Lower lobe of right lung (tissue), 2 donors: ENCODE measurements around the gene DPYSL4. TPM values are rescaled to one million over a fixed set of nuclear protein-coding genes. Genes with fewer than 3 reads are reported as not detected.

Experiments
- ATAC-seq, 2 donors: fragments of 200-7000 bp; cut with Tn5 transposase; one replicate each; pipeline ENCODE4 v1.9.1; 2020 to 2022; ENCODE audit warnings: mild to moderate bottlenecking in 2 of 2, moderate library complexity in 2 of 2
- DNase-seq: peaks from one replicate; pipeline ENCODE4 v3.0.0-alpha.2; 2020
- H3K27ac ChIP-seq: fragments of 200-600 bp; one replicate; pipeline ENCODE4 v1.8.0; 2022
- H3K27me3 ChIP-seq: fragments of 200-600 bp; one replicate; pipeline ENCODE4 v1.8.0; 2022; ENCODE audit warnings: low read depth
- H3K36me3 ChIP-seq: fragments of 200-600 bp; one replicate; pipeline ENCODE4 v1.8.0; 2022; ENCODE audit warnings: mild to moderate bottlenecking
- H3K4me1 ChIP-seq: fragments of 200-600 bp; one replicate; pipeline ENCODE4 v1.8.0; 2022
- H3K4me3 ChIP-seq: fragments of 200-600 bp; one replicate; pipeline ENCODE4 v1.8.0; 2022; ENCODE audit warnings: mild to moderate bottlenecking
- H3K9me3 ChIP-seq: fragments of 200-600 bp; one replicate; pipeline ENCODE4 v1.8.0; 2022
- intact Hi-C: fragments of 100-400 bp; cut with DNase I; formaldehyde crosslinking; loops from one replicate; pipeline ENCODE4 v1.11.0; 2022
- total RNA-seq: library from RNA; stranded (reverse); fragmentation: NEBNext Ultra II Directional; extraction: Animal tissue kit (Norgen Biotek cat#: 25700); gene quantifications from one replicate; pipeline ENCODE4 v1.2.1, GENCODE V29; 2021
- TF ChIP-seq, protein P1 (sequence below): fragments of 200-600 bp; IDR thresholded peaks from one replicate; pipeline ENCODE4 v1.8.0; 2022; ENCODE audit warnings: antibody characterized with exemption, mild to moderate bottlenecking
- donor health status: DM: no; HTN: yes; CAD: no; lungs with severe emphysema.

Gene DPYSL4
- total RNA-seq, 1 donor from 2014 or later, result 2.1 TPM

DNA sequence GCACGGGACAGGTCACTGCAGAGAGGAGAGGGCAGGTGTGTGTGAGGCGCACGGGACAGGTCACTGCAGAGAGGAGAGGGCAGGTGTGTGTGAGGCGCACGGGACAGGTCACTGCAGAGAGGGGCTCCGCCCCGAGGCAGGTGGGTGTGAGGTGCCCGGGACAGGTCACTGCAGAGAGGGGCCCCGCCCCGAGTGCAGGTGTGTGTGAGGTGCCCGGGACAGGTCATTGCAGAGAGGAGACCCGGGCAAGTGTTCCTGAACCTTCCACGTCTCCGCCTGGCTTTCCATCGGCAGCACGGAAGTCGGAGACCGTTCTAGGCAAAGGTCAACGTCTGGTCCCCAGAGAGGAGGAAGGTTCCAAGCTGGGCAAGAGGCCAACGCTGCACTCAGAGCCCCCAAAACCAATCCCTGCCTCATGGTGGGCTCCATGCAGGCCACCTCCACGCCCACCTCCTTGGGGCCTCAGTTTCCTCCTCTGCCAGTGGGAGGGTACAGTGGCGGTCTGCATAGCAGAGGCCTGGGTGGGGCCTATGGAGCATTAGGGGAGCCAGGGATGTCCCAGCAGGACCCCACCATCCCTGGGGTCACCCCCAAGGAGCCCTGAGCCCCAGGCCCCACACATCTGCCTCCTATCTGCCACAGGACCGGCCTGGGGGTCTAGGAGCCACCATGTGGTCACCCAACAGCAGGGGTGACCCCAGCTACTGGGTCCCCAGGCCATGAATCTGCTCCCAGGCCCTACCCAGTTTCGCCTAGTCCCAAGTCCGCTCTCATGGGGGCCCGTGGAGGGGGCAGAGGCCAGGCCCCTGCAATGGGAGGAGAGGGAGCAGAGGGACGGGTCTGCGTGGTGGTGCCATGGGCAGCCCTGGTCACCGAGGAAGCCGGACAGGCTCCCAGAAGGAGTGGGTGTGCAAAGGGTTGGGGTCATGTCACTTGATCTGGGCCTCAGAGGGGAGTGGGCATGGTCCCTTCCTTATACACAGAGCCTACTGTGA is 64.0 kb downstream of the DPYSL4 start:
- H3K9me3 ChIP-seq, result no peaks in the 10 kb centered on the region
- intact Hi-C loops, result no loop called here
- no peak overlapping the region for H3K4me3 ChIP-seq
- DNase-seq (no peak), ATAC-seq (no peak)
- TF ChIP-seq, protein P1, sequence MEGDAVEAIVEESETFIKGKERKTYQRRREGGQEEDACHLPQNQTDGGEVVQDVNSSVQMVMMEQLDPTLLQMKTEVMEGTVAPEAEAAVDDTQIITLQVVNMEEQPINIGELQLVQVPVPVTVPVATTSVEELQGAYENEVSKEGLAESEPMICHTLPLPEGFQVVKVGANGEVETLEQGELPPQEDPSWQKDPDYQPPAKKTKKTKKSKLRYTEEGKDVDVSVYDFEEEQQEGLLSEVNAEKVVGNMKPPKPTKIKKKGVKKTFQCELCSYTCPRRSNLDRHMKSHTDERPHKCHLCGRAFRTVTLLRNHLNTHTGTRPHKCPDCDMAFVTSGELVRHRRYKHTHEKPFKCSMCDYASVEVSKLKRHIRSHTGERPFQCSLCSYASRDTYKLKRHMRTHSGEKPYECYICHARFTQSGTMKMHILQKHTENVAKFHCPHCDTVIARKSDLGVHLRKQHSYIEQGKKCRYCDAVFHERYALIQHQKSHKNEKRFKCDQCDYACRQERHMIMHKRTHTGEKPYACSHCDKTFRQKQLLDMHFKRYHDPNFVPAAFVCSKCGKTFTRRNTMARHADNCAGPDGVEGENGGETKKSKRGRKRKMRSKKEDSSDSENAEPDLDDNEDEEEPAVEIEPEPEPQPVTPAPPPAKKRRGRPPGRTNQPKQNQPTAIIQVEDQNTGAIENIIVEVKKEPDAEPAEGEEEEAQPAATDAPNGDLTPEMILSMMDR, result no peak
- no peaks in the 10 kb centered on the region for H3K27me3 ChIP-seq
- H3K27ac ChIP-seq, result no peak overlapping the region
- H3K36me3 ChIP-seq, result no peaks in the 10 kb centered on the region
- H3K4me1 ChIP-seq, result no peaks in the 10 kb centered on the region

DNA sequence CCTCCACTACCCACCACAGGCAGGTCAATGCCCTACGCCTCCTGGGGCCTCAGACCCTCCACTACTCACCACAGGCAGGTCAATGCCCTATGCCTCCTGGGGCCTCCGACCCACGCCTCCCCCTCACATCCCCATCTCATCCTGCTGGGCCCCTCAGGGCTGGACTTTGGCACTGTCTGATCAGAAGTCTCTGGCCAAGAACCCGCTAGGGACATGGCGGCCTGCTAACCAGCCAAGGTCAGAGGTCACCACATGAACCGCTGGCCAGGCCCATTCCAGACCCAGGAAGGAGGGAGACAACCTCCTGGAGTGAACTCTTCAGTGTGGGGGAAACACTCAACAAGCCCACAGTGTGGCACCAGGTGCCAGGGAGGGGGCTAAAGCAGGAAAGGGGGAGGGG is 65.2 kb downstream of the DPYSL4 start:
- TF ChIP-seq, protein P1, result no peak
- Histone ChIP-seq H3K27ac (no peak overlapping the region), H3K27me3 (no peaks in the 10 kb centered on the region), H3K9me3 (no peaks in the 10 kb centered on the region), H3K4me3 (no peak overlapping the region), H3K4me1 (no peaks in the 10 kb centered on the region), H3K36me3 (no peaks in the 10 kb centered on the region)
- intact Hi-C loops, result no loop called here
- no peak for ATAC-seq
- DNase-seq, result no peak

DNA sequence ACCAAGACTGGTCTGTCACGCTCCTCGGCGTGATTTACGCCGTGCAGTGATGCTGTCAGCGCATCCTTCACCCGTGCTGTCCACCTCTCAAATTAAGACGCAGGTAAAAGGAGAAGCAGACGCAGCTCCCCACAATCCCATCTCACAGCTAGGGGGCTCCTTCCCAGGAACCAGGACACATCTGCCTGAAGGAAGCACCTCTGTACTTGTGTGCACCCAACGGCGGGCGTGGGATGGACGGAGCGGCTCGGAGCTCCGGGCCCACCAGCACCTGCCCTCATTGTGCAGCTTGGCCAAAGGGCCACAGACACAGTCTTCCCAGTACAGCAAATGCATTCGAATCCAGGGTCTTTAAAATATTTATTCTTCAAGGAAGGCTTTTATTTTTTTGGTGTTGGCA is 65.7 kb downstream of the DPYSL4 start:
- no peak overlapping the region for H3K4me3 ChIP-seq
- no peak for ATAC-seq
- H3K4me1 ChIP-seq, result no peaks in the 10 kb centered on the region
- H3K27me3 ChIP-seq, result no peaks in the 10 kb centered on the region
- intact Hi-C loops, result no loop called here
- no peak for DNase-seq
- TF ChIP-seq, protein P1, result no peak
- no peaks in the 10 kb centered on the region for H3K9me3 ChIP-seq
- H3K36me3 ChIP-seq, result no peaks in the 10 kb centered on the region
- no peak overlapping the region for H3K27ac ChIP-seq

DNA sequence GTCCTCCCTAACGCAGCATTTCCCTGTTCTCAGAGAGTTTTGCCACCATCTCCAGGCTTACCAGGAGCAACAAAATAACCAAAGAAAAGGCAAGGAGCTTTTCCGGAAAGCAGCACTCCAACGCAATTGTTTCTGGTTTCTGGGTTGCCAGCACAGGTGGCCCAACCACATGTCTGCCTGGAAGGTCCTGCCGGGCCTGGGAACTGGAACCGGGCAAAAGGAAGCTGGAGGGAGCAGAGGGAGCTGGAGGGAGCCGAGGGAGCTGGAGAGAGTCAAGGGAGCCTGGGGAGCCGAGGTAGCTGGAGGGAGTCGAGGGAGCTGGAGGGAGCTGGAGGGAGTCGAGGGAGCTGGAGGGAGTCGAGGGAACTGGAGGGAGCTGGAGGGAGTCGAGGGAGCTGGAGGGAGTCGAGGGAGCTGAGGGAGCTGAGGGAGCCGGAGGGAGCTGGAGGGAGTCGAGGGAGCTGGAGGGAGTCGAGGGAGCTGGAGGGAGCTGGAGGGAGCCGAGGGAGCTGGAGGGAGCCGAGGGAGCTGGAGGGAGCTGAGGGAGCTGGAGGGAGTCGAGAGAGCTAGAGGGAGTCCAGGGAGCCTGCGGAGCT is 66.4 kb downstream of the DPYSL4 start:
- no peaks in the 10 kb centered on the region for H3K27me3 ChIP-seq
- TF ChIP-seq, protein P1, result no peak
- no peak overlapping the region for H3K4me3 ChIP-seq
- ATAC-seq, result no peak
- H3K27ac ChIP-seq, result no peak overlapping the region
- intact Hi-C loops, result no loop called here
- DNase-seq, result no peak
- H3K4me1 ChIP-seq, result no peaks in the 10 kb centered on the region
- no peaks in the 10 kb centered on the region for H3K9me3 ChIP-seq
- no peaks in the 10 kb centered on the region for H3K36me3 ChIP-seq

DNA sequence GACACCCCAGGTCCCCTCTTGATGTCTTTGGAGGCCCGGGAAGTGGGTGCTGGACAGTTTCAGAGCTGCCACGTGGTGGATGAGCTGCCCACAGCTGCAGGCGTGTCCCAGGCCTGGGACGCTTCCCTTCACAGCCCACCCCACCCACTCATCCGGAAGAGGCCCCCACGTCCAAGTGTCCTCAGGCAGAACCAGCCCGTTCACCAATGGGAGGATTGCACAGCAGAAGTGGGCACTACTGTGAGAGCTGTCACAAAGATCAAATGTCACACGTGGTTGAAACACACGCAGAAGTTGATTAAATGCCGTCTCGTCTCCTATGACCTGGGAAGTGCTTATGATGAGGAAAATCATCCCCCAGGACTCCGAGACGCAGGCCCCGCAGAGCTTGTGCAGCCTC is 68.1 kb downstream of the DPYSL4 start:
- no peak for DNase-seq
- TF ChIP-seq, protein P1, result no peak
- Histone ChIP-seq H3K4me3 (no peak overlapping the region), H3K36me3 (no peaks in the 10 kb centered on the region), H3K27ac (no peak overlapping the region), H3K27me3 (no peaks in the 10 kb centered on the region), H3K9me3 (no peaks in the 10 kb centered on the region), H3K4me1 (no peaks in the 10 kb centered on the region)
- ATAC-seq, result no peak
- intact Hi-C loops, result no loop called here

Other genes with a start within 250 kb of the DPYSL4 start
- gene BNIP3, start 205.0 kb upstream of the DPYSL4 start, total RNA-seq, result 38.9 TPM
- 0.18 TPM for gene JAKMIP3, start 121.0 kb upstream of the DPYSL4 start, total RNA-seq
- gene STK32C, start 121.0 kb downstream of the DPYSL4 start, total RNA-seq, result 14.1 TPM
- 15.5 TPM for gene LRRC27, start 145.2 kb downstream of the DPYSL4 start, total RNA-seq
- 25.2 TPM for gene PWWP2B, start 210.3 kb downstream of the DPYSL4 start, total RNA-seq